HepG2 (cell line): ENCODE results near the gene APC2.

ENCODE experiments used
- CTCF ChIP-seq: sonication (generic); formaldehyde crosslinking; IDR thresholded peaks from 2 replicates; pipeline ENCODE4 v1.5.0; 2020; ENCODE audit warnings: mild to moderate bottlenecking, missing genetic modification reagents, moderate library complexity
- ELK4 ChIP-seq: sonication (generic); formaldehyde crosslinking; IDR thresholded peaks from 2 replicates; pipeline ENCODE4 v1.9.0; 2021; ENCODE audit warnings: missing genetic modification reagents, borderline replicate concordance
- HNRNPUL1 ChIP-seq: fragments of 200-400 bp; formaldehyde crosslinking; IDR thresholded peaks from 2 replicates; pipeline ENCODE4 v1.6.1; 2017; ENCODE audit warnings: low read depth, mild to moderate bottlenecking, low read length, moderate library complexity
- ISX ChIP-seq: sonication (generic); formaldehyde crosslinking; conservative IDR thresholded peaks from 2 replicates; pipeline ENCODE4 v1.5.0; 2020; ENCODE audit warnings: missing genetic modification reagents
- PATZ1 ChIP-seq: sonication (generic); formaldehyde crosslinking; IDR thresholded peaks from 2 replicates; pipeline ENCODE4 v1.4.0; 2020; ENCODE audit warnings: missing genetic modification reagents
- RAD21 ChIP-seq: fragments of 450-650 bp; formaldehyde crosslinking; IDR thresholded peaks from 2 replicates; pipeline ENCODE4 v1.5.0; 2020; ENCODE audit warnings: mild to moderate bottlenecking
- RELA ChIP-seq: sonication (generic); formaldehyde crosslinking; IDR thresholded peaks from 2 replicates; pipeline ENCODE4 v1.4.0; 2020; ENCODE audit warnings: missing genetic modification reagents
- SRSF1 ChIP-seq: fragments of 200-400 bp; formaldehyde crosslinking; optimal IDR thresholded peaks from 2 replicates; pipeline ENCODE3; 2017; ENCODE audit warnings: mild to moderate bottlenecking, low read depth, low read length, moderate library complexity
- TBL1XR1 ChIP-seq: fragments of 150-350 bp; IDR thresholded peaks from 2 replicates; pipeline ENCODE4 v1.6.1; 2014; ENCODE audit warnings: borderline replicate concordance, low read length; ENCODE audit not compliant: partially characterized antibody
- TCF12 ChIP-seq, 2 experiments: fragments of 450-650 bp in 1 of 2; sonication (generic) in 1 of 2; formaldehyde crosslinking in 1 of 2; IDR thresholded peaks; 2 replicates each; pipeline versions ENCODE4 v1.6.1 to v1.8.0; 2017 to 2022; ENCODE audit warnings: antibody characterized with exemption in 1 of 2, mild to moderate bottlenecking in 1 of 2, missing genetic modification reagents in 1 of 2, moderate library complexity in 1 of 2
- ZNF10 ChIP-seq: sonication (generic); formaldehyde crosslinking; IDR thresholded peaks from 2 replicates; pipeline ENCODE4 v1.4.0; 2020; ENCODE audit warnings: mild to moderate bottlenecking, low read depth, missing genetic modification reagents, borderline replicate concordance
- TF ChIP-seq, protein P1 (sequence below), 2 experiments: IDR thresholded peaks; 2 replicates each; pipeline ENCODE4 v1.6.1; 2011 to 2012; ENCODE audit warnings: low read length in 2 of 2, borderline replicate concordance in 1 of 2, low read depth in 1 of 2, mild to moderate bottlenecking in 1 of 2, moderate library complexity in 1 of 2

DNA sequence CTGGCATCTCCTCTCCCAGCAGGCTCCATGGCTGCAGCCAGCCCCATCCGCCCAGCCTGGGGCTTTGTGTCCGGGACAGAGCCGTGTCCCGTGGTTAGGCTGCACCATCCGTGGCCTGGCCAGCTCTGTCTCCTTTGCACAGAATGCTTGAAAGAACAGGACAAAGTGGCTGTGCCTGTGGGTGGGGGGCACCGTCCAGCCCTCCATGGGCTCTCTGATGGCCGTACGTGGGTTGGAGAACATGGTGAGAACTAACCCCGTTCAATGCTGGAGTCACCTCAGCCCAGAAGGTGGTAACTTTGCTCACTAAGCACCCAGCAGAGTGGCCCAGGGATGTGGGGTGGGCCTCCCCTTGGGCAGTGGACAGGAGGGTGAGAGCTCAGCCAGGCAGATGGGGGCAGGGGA, 8.9 kb upstream of the APC2 start:
- TF ChIP-seq CTCF (CRISPR knock-in tag) (no peak), TCF12 (IDR thresholded peaks at IDR 0.05) (no peak), TCF12 (CRISPR knock-in tag; IDR thresholded peaks at IDR 0.05) (no peak), ZNF10 (CRISPR knock-in tag) (no peak), RAD21 (CRISPR knock-in tag) (no peak), HNRNPUL1 (no peak), SRSF1 (no peak), ELK4 (CRISPR knock-in tag) (no peak), ISX (CRISPR knock-in tag) (no peak), PATZ1 (CRISPR knock-in tag) (no peak), RELA (CRISPR knock-in tag) (no peak), TBL1XR1 (no peak)
- TF ChIP-seq, protein P1, sequence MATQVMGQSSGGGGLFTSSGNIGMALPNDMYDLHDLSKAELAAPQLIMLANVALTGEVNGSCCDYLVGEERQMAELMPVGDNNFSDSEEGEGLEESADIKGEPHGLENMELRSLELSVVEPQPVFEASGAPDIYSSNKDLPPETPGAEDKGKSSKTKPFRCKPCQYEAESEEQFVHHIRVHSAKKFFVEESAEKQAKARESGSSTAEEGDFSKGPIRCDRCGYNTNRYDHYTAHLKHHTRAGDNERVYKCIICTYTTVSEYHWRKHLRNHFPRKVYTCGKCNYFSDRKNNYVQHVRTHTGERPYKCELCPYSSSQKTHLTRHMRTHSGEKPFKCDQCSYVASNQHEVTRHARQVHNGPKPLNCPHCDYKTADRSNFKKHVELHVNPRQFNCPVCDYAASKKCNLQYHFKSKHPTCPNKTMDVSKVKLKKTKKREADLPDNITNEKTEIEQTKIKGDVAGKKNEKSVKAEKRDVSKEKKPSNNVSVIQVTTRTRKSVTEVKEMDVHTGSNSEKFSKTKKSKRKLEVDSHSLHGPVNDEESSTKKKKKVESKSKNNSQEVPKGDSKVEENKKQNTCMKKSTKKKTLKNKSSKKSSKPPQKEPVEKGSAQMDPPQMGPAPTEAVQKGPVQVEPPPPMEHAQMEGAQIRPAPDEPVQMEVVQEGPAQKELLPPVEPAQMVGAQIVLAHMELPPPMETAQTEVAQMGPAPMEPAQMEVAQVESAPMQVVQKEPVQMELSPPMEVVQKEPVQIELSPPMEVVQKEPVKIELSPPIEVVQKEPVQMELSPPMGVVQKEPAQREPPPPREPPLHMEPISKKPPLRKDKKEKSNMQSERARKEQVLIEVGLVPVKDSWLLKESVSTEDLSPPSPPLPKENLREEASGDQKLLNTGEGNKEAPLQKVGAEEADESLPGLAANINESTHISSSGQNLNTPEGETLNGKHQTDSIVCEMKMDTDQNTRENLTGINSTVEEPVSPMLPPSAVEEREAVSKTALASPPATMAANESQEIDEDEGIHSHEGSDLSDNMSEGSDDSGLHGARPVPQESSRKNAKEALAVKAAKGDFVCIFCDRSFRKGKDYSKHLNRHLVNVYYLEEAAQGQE (IDR thresholded peaks at IDR 0.05; ENCODE audit: borderline replicate concordance in 1 of 2, low read depth in 1 of 2, low read length in 2 of 2): no peak
